Epithelial cell of proximal tubule (primary cell): ENCODE data around the gene TBL1X. TPM values are rescaled to one million over a fixed set of nuclear protein-coding genes. Genes with fewer than 3 reads are reported as not detected.
"Not testable (repeated sequence)": the region's sequence is repeated elsewhere in the genome, so short reads cannot be mapped to it uniquely, and the experiment has no call there.

Source experiments
- DNase-seq: peaks from one replicate; pipeline ENCODE4 v3.0.0-alpha.2; 2011; ENCODE audit warnings: low read depth
- H3K4me3 ChIP-seq: 2 replicates; pipeline ENCODE4 v1.5.1; 2011; ENCODE audit warnings: low read depth, mild to moderate bottlenecking, low read length
- CTCF ChIP-seq: conservative IDR thresholded peaks from 2 replicates; pipeline ENCODE4 v1.5.1; 2012; ENCODE audit warnings: low read depth, mild to moderate bottlenecking, low read length
- total RNA-seq: library from RNA; depleted of rRNA; stranded (reverse); fragments of >200 nt; gene quantifications from 2 replicates; pipeline ENCODE4 v1.2.3, GENCODE V29; 2015

Gene TBL1X
- total RNA-seq, 1 donor from 2014 or later = 9.1 TPM

- TF ChIP-seq CTCF = no peak
- no peak for DNase-seq
- no peak overlapping the region for H3K4me3 ChIP-seq
These were observed 22.8 kb upstream of the TBL1X start for GRCh38 chrX:9442056-9442455.

- TF ChIP-seq CTCF = no peak
- DNase-seq = no peak
- H3K4me3 ChIP-seq = no peak overlapping the region
These were observed 21.5 kb upstream of the TBL1X start for GRCh38 chrX:9443327-9443726.

- no peak for TF ChIP-seq CTCF
- H3K4me3 ChIP-seq = no peak overlapping the region
- no peak for DNase-seq
These were observed 17.0 kb upstream of the TBL1X start for GRCh38 chrX:9447906-9448305.

GRCh38 chrX:9456250-9457074 is 8.4 kb upstream of the TBL1X start:
- TF ChIP-seq CTCF = no peak
- no peak for DNase-seq
- no peak overlapping the region for H3K4me3 ChIP-seq

GRCh38 chrX:9458034-9458433 is 6.8 kb upstream of the TBL1X start:
- H3K4me3 ChIP-seq, DNase-seq: not testable (repeated sequence)

GRCh38 chrX:9458516-9459078 is 6.3 kb upstream of the TBL1X start:
- no peak for DNase-seq
- no peak for TF ChIP-seq CTCF
- H3K4me3 ChIP-seq = no peak overlapping the region

- H3K4me3 ChIP-seq = no peak overlapping the region
- no peak for TF ChIP-seq CTCF
- no peak for DNase-seq
These were observed 5.6 kb upstream of the TBL1X start for GRCh38 chrX:9459186-9459748.
